ENCODE data around the gene ACOX2.

ACOX2 gene

DNA sequence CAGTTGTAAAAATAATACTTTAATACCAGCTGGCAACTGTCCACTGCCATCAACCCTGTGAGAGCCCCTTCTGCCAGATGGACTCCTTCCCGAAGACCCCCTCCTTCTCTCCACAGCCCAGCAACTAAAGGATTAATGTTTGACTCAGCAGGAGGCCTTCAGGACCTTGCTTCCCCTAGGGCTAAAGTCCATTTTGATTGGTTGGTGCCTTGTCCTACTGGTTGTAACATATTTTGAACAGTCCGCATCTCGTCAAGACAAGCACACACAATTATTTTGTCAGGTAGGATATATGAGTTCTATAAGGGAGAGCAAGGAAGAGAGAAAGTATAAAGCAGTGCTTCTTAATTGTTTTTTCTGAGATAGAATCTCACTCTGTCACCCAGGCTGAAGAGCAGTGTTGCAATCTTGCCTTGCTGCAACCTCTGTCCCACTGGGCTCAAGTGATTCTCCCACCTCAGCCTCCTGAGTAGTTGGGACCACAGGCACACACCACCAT is 18.6 kb downstream of the ACOX2 start:
- no peak overlapping the region for H3K27ac ChIP-seq (ENCODE audit: low read depth, low read length)
- H3K4me3 ChIP-seq (ENCODE audit: low read depth in 1 of 5, low read length in 5 of 5), result no peak overlapping the region
- no peak overlapping the region for H3K9ac ChIP-seq (ENCODE audit: low read length in 5 of 5)
- no peaks in the 10 kb centered on the region for H3K27me3 ChIP-seq (ENCODE audit: control insufficient read depth in 5 of 5, insufficient read depth in 4 of 5, low read length in 5 of 5)
- H3K9me3 ChIP-seq (ENCODE audit: control insufficient read depth in 5 of 5, low read length in 5 of 5), result no peaks in the 10 kb centered on the region
- peaks cover 15 to 61% (median 59%) of the 10 kb centered on the region in 5 donors for H3K36me3 ChIP-seq (ENCODE audit: control insufficient read depth in 5 of 5, insufficient read depth in 5 of 5, low read length in 5 of 5)
- H3K4me1 ChIP-seq (ENCODE audit: control insufficient read depth in 5 of 5, insufficient read depth in 5 of 5, low read length in 5 of 5), result peaks cover 0 to 11% (median 0%) of the 10 kb centered on the region in 5 donors

GRCh38 chr3:58514405-58514804 is 22.6 kb downstream of the ACOX2 start:
- no peak overlapping the region for H3K27ac ChIP-seq (ENCODE audit: low read depth, low read length)
- peaks cover 21 to 48% (median 35%) of the 10 kb centered on the region in 5 donors for H3K36me3 ChIP-seq (ENCODE audit: control insufficient read depth in 5 of 5, insufficient read depth in 5 of 5, low read length in 5 of 5)
- no peak overlapping the region for H3K4me3 ChIP-seq (ENCODE audit: low read depth in 1 of 5, low read length in 5 of 5)
- no peaks in the 10 kb centered on the region for H3K27me3 ChIP-seq (ENCODE audit: control insufficient read depth in 5 of 5, insufficient read depth in 4 of 5, low read length in 5 of 5)
- H3K9me3 ChIP-seq (ENCODE audit: control insufficient read depth in 5 of 5, low read length in 5 of 5), result no peaks in the 10 kb centered on the region
- H3K9ac ChIP-seq (ENCODE audit: low read length in 5 of 5), result no peak overlapping the region
- H3K4me1 ChIP-seq (ENCODE audit: control insufficient read depth in 5 of 5, insufficient read depth in 5 of 5, low read length in 5 of 5), result peaks cover 0 to 11% (median 0%) of the 10 kb centered on the region in 5 donors

- Histone ChIP-seq H3K36me3 (ENCODE audit: control insufficient read depth in 5 of 5, insufficient read depth in 5 of 5, low read length in 5 of 5) (peaks cover 27 to 50% (median 34%) of the 10 kb centered on the region in 5 donors), H3K9me3 (ENCODE audit: control insufficient read depth in 5 of 5, low read length in 5 of 5) (no peaks in the 10 kb centered on the region), H3K4me3 (ENCODE audit: low read depth in 1 of 5, low read length in 5 of 5) (no peak overlapping the region), H3K27me3 (ENCODE audit: control insufficient read depth in 5 of 5, insufficient read depth in 4 of 5, low read length in 5 of 5) (no peaks in the 10 kb centered on the region), H3K9ac (ENCODE audit: low read length in 5 of 5) (no peak overlapping the region), H3K4me1 (ENCODE audit: control insufficient read depth in 5 of 5, insufficient read depth in 5 of 5, low read length in 5 of 5) (no peaks in the 10 kb centered on the region), H3K27ac (ENCODE audit: low read depth, low read length) (no peak overlapping the region)
Measured at GRCh38 chr3:58508437-58508836, 28.6 kb downstream of the ACOX2 start.

DNA sequence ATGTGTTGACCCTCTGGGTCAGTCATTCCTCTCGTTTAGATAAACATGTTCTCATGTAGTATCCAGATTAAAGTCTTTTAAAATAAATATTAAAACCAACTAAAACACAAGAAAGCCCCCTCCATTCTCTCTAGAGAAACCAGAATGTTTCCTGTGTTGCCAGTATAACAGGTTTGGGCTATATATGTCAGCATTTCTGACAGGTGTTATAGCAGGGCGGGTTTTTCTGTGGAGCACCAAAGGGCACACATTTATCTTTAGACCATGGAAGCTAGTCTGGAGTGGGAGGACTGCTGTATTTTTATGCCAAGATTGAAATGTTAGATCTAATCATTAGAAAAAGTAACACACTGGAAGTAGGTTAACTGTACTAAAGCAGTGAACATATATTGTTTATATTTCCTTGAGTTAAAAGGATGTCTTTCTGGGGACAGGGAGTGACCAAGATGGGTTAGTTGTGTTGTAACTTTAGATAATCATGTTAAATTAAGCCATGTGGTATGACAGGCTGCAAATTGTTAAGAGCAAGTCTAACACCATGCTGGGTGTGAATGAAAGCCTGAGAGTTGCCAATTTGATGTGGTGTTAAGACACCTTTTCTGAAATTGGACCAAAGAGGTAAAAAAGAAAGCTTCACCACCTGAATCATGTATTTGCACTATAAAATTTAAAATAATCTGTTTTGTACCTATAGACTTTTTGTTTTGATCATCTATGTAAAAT is 29.5 kb downstream of the ACOX2 start:
- peaks cover 21 to 46% (median 28%) of the 10 kb centered on the region in 5 donors for H3K36me3 ChIP-seq (ENCODE audit: control insufficient read depth in 5 of 5, insufficient read depth in 5 of 5, low read length in 5 of 5)
- H3K27me3 ChIP-seq (ENCODE audit: control insufficient read depth in 5 of 5, insufficient read depth in 4 of 5, low read length in 5 of 5), result no peaks in the 10 kb centered on the region
- H3K27ac ChIP-seq (ENCODE audit: low read depth, low read length), result no peak overlapping the region
- H3K4me1 ChIP-seq (ENCODE audit: control insufficient read depth in 5 of 5, insufficient read depth in 5 of 5, low read length in 5 of 5), result peaks cover 0 to 2% (median 0%) of the 10 kb centered on the region in 5 donors
- H3K4me3 ChIP-seq (ENCODE audit: low read depth in 1 of 5, low read length in 5 of 5), result no peak overlapping the region
- no peak overlapping the region for H3K9ac ChIP-seq (ENCODE audit: low read length in 5 of 5)
- no peaks in the 10 kb centered on the region for H3K9me3 ChIP-seq (ENCODE audit: control insufficient read depth in 5 of 5, low read length in 5 of 5)

DNA sequence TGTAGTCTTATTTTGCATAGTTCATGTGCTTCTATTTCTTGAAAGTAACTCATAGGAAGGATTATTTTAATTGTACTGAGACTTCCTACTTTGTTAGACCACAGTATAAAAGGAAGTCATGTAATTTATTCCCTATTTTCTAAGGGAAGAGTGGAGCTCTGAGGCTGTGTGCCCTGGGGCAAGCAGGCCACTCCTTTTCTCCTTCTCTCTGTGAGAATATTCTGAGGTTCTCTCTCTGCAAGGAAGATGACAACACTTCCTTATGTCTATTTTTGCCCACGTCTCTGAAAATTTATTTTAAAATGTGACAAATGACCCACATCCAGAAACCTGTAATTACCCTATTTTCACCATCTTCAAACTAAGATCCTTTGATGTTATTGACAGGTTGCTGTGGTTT is 34.1 kb downstream of the ACOX2 start:
- no peaks in the 10 kb centered on the region for H3K9me3 ChIP-seq (ENCODE audit: control insufficient read depth in 5 of 5, low read length in 5 of 5)
- peaks cover 0 to 13% (median 3%) of the 10 kb centered on the region in 5 donors for H3K4me1 ChIP-seq (ENCODE audit: control insufficient read depth in 5 of 5, insufficient read depth in 5 of 5, low read length in 5 of 5)
- H3K27ac ChIP-seq (ENCODE audit: low read depth, low read length), result no peak overlapping the region
- H3K9ac ChIP-seq (ENCODE audit: low read length in 5 of 5), result no peak overlapping the region
- H3K36me3 ChIP-seq (ENCODE audit: control insufficient read depth in 5 of 5, insufficient read depth in 5 of 5, low read length in 5 of 5), result peaks cover 18 to 34% (median 22%) of the 10 kb centered on the region in 5 donors
- H3K4me3 ChIP-seq (ENCODE audit: low read depth in 1 of 5, low read length in 5 of 5), result no peak overlapping the region
- H3K27me3 ChIP-seq (ENCODE audit: control insufficient read depth in 5 of 5, insufficient read depth in 4 of 5, low read length in 5 of 5), result no peaks in the 10 kb centered on the region

- peak overlapping the region; percentile 73 for H3K27ac ChIP-seq (ENCODE audit: low read depth, low read length)
- no peak overlapping the region for H3K4me3 ChIP-seq (ENCODE audit: low read depth in 1 of 5, low read length in 5 of 5)
Measured at GRCh38 chr3:58497097-58497496, 39.9 kb downstream of the ACOX2 start.

DNA sequence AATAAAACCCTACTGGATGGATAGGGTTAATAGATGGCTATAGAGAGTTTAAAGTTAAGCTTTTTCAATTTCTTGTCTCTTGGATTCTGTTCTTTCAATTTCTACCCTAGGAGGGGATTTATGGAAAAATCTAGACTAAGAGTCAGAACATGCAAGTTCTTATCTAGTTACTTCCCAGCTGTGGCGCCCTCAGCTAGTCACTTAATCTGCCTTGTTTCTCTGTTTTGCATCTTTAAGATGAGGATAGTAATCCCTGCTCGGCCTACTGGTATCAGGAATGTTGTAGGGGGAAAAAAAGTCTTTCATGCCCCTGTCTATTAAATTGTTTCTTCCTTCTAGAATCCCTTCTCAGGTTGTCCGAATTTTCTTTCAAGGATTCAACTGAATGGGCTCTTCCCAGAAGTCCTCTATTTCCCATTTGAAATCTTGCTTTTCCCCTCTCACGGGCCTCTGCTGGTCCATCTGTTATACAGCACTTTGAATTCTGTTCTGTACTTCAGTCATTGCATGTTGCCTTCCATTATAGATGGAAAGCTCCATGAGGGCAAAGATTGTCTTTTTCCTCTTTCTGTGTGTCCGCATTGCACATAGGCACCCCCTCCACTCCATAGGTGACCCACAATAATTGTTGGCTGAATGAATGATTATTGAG is 40.7 kb downstream of the ACOX2 start:
- Histone ChIP-seq H3K27ac (ENCODE audit: low read depth, low read length) (peak overlapping the region; percentile 73), H3K9me3 (ENCODE audit: control insufficient read depth in 5 of 5, low read length in 5 of 5) (no peaks in the 10 kb centered on the region), H3K36me3 (ENCODE audit: control insufficient read depth in 5 of 5, insufficient read depth in 5 of 5, low read length in 5 of 5) (peaks cover 3 to 10% (median 6%) of the 10 kb centered on the region in 5 donors), H3K4me3 (ENCODE audit: low read depth in 1 of 5, low read length in 5 of 5) (no peak overlapping the region), H3K4me1 (ENCODE audit: control insufficient read depth in 5 of 5, insufficient read depth in 5 of 5, low read length in 5 of 5) (peaks cover 14 to 68% (median 45%) of the 10 kb centered on the region in 5 donors), H3K27me3 (ENCODE audit: control insufficient read depth in 5 of 5, insufficient read depth in 4 of 5, low read length in 5 of 5) (no peaks in the 10 kb centered on the region), H3K9ac (ENCODE audit: low read length in 5 of 5) (peak overlapping the region in 1 of 5 donors; percentile 16)

More at GRCh38 chr3:58497097-58497496, 39.9 kb downstream of the ACOX2 start:
- Histone ChIP-seq H3K27me3 (ENCODE audit: control insufficient read depth in 5 of 5, insufficient read depth in 4 of 5, low read length in 5 of 5) (no peaks in the 10 kb centered on the region), H3K4me1 (ENCODE audit: control insufficient read depth in 5 of 5, insufficient read depth in 5 of 5, low read length in 5 of 5) (peaks cover 14 to 65% (median 43%) of the 10 kb centered on the region in 5 donors), H3K9ac (ENCODE audit: low read length in 5 of 5) (peak overlapping the region in 1 of 5 donors; percentile 45), H3K36me3 (ENCODE audit: control insufficient read depth in 5 of 5, insufficient read depth in 5 of 5, low read length in 5 of 5) (peaks cover 6 to 14% (median 9%) of the 10 kb centered on the region in 5 donors), H3K9me3 (ENCODE audit: control insufficient read depth in 5 of 5, low read length in 5 of 5) (no peaks in the 10 kb centered on the region)

DNA sequence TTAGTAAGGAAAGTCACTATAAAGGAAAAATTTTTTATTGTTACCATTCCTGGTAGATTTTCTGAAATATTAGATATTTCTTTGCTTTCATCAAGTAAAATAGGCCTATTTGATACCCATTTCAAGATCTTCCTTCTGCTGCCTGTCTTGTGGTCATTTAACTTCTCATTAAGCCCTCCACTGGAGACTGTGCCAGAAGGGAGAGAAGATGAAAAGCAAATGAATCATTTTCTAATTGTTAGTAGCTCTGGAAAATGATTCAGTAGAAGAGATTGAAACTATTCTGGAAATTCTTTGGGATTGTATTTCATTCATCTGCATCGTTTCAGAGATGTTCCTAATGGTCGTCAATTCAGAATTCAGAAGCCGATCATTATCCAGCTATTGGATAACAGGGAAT is 41.9 kb downstream of the ACOX2 start:
- Histone ChIP-seq H3K4me1 (ENCODE audit: control insufficient read depth in 5 of 5, insufficient read depth in 5 of 5, low read length in 5 of 5) (peaks cover 14 to 74% (median 52%) of the 10 kb centered on the region in 5 donors), H3K9ac (ENCODE audit: low read length in 5 of 5) (no peak overlapping the region), H3K27ac (ENCODE audit: low read depth, low read length) (no peak overlapping the region), H3K27me3 (ENCODE audit: control insufficient read depth in 5 of 5, insufficient read depth in 4 of 5, low read length in 5 of 5) (no peaks in the 10 kb centered on the region), H3K4me3 (ENCODE audit: low read depth in 1 of 5, low read length in 5 of 5) (no peak overlapping the region), H3K36me3 (ENCODE audit: control insufficient read depth in 5 of 5, insufficient read depth in 5 of 5, low read length in 5 of 5) (peaks cover 0 to 4% (median 0%) of the 10 kb centered on the region in 5 donors), H3K9me3 (ENCODE audit: control insufficient read depth in 5 of 5, low read length in 5 of 5) (no peaks in the 10 kb centered on the region)

DNA sequence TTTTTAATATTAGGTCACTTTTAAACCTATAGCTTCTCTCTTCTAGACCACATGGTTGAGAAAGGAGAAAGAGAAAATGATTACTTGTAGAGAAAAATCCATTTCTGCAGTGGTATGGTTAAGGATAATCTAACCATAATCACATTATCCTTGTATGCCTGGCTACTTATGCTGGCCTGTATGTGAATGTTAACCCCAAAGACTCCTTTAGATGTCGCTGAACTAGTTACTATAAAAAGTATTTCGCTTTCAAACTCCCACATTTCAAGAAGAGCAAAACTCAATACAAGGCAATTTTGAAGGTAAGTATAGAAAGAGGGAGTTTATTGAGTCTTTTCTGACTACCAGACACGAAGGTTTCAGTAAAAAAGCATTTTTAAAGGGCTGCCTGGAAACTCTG is 42.9 kb downstream of the ACOX2 start:
- Histone ChIP-seq H3K9me3 (ENCODE audit: control insufficient read depth in 5 of 5, low read length in 5 of 5) (no peaks in the 10 kb centered on the region), H3K27me3 (ENCODE audit: control insufficient read depth in 5 of 5, insufficient read depth in 4 of 5, low read length in 5 of 5) (no peaks in the 10 kb centered on the region), H3K4me1 (ENCODE audit: control insufficient read depth in 5 of 5, insufficient read depth in 5 of 5, low read length in 5 of 5) (peaks cover 14 to 71% (median 52%) of the 10 kb centered on the region in 5 donors), H3K9ac (ENCODE audit: low read length in 5 of 5) (peak overlapping the region in 2 of 5 donors; percentile 19 to 35), H3K36me3 (ENCODE audit: control insufficient read depth in 5 of 5, insufficient read depth in 5 of 5, low read length in 5 of 5) (no peaks in the 10 kb centered on the region), H3K27ac (ENCODE audit: low read depth, low read length) (no peak overlapping the region), H3K4me3 (ENCODE audit: low read depth in 1 of 5, low read length in 5 of 5) (no peak overlapping the region)

DNA sequence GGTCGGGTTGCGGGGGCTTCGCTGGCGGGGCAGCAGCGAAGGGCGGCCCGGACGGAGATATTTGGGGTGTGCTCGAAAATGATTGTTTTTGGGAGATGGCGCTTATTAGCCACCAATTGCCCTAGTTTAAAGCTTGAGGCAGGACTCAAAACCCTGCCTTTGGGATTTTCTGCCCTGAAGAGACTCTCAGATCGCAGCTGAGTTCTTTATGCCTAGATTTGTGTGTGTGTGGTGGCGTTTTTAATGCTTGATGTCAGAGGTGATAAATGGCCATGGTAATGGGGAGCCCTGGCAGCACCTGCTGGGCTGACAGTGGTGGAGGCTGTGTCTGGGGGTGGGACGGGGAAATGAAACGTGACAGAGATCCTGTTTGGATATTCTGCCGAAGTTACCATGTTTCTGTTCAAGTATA is 44.5 kb downstream of the ACOX2 start:
- H3K4me3 ChIP-seq (ENCODE audit: low read depth in 1 of 5, low read length in 5 of 5), result peak overlapping the region; percentile 77 to 92 (median 87)
- peak overlapping the region; percentile 13 for H3K27ac ChIP-seq (ENCODE audit: low read depth, low read length)
- H3K27me3 ChIP-seq (ENCODE audit: control insufficient read depth in 5 of 5, insufficient read depth in 4 of 5, low read length in 5 of 5), result peaks cover 0 to 1% (median 0%) of the 10 kb centered on the region in 5 donors
- H3K4me1 ChIP-seq (ENCODE audit: control insufficient read depth in 5 of 5, insufficient read depth in 5 of 5, low read length in 5 of 5), result peaks cover 14 to 63% (median 49%) of the 10 kb centered on the region in 5 donors
- peak overlapping the region; percentile 77 to 91 (median 89) for H3K9ac ChIP-seq (ENCODE audit: low read length in 5 of 5)
- no peaks in the 10 kb centered on the region for H3K36me3 ChIP-seq (ENCODE audit: control insufficient read depth in 5 of 5, insufficient read depth in 5 of 5, low read length in 5 of 5)
- no peaks in the 10 kb centered on the region for H3K9me3 ChIP-seq (ENCODE audit: control insufficient read depth in 5 of 5, low read length in 5 of 5)

Measured in subcutaneous abdominal adipose tissue (tissue), 5 donors.